Nephron (organoid): ENCODE results near the gene TMOD2.

ENCODE experiments used
- H3K27ac Mint-ChIP-seq, 3 experiments: 2 replicates each; pipeline ENCODE4 v1.8.0; 2020; ENCODE audit warnings: mixed read lengths in 3 of 3, mild to moderate bottlenecking in 2 of 3, moderate library complexity in 1 of 3
- H3K27me3 Mint-ChIP-seq: 2 replicates; pipeline ENCODE4 v1.8.0; 2021; ENCODE audit warnings: low read depth, mild to moderate bottlenecking, moderate library complexity, mixed read lengths
- H3K36me3 Mint-ChIP-seq: 2 replicates; pipeline ENCODE4 v1.8.0; 2020; ENCODE audit warnings: low read depth, mixed read lengths
- H3K4me1 Mint-ChIP-seq: 2 replicates; pipeline ENCODE4 v1.8.0; 2020; ENCODE audit warnings: mixed read lengths
- H3K4me3 Mint-ChIP-seq, 3 experiments: 2 replicates each; pipeline ENCODE4 v1.8.0; 2020; ENCODE audit warnings: mild to moderate bottlenecking in 3 of 3, mixed read lengths in 3 of 3, moderate library complexity in 2 of 3
- H3K9me3 Mint-ChIP-seq: 2 replicates; pipeline ENCODE4 v1.8.0; 2020; ENCODE audit warnings: mixed read lengths
- TF ChIP-seq, protein P1 (sequence below), 3 experiments: fragments of 200-600 bp; sonication (generic); IDR thresholded peaks; one replicate each; pipeline ENCODE4 v1.5.0; 2021; ENCODE audit warnings: antibody characterized with exemption in 3 of 3; ENCODE audit not compliant: unreplicated experiment in 3 of 3

The TMOD2 gene

DNA sequence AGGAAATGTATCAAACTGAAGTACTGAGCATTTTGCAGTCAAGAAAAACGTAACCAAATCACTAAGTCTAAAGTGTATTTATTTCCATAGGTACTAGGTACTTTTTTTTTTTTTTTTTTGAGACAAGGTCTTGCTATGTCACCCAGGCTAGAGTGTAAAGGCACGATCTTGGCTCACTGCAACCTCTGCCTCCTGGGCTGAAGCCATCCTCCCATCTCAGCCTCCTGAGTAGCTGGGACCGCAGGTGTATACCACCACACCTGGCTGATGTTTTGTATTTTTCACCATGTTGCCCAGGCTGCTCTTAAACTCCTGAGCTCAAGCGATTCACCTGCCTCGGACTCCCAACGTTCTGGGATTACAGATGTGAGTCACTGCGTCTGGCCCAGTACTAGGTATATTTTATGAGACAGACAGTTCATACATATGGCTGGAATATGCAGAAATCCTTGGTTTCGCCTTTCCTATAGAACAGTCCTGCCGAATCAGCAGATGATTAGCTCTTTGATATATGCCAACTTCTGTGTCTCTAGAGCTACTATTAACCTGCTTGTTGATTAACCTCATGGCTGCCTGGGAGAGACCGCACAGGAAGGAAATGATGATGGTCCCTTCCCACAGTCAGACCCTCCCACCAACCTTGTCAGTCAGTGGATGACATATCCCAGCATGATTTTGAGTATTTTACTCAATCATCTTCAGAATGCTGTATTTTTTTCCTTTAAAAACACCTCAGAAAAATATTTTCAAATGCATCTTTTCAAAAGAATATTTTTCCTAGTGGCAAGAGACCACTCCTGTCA lies 110.4 kb downstream of the TMOD2 start:
- H3K27me3 Mint-ChIP-seq: no peaks in the 10 kb centered on the region
- H3K27ac Mint-ChIP-seq: no peak overlapping the region
- H3K9me3 Mint-ChIP-seq: no peaks in the 10 kb centered on the region
- peaks cover 38% of the 10 kb centered on the region for H3K36me3 Mint-ChIP-seq
- TF ChIP-seq, protein P1, sequence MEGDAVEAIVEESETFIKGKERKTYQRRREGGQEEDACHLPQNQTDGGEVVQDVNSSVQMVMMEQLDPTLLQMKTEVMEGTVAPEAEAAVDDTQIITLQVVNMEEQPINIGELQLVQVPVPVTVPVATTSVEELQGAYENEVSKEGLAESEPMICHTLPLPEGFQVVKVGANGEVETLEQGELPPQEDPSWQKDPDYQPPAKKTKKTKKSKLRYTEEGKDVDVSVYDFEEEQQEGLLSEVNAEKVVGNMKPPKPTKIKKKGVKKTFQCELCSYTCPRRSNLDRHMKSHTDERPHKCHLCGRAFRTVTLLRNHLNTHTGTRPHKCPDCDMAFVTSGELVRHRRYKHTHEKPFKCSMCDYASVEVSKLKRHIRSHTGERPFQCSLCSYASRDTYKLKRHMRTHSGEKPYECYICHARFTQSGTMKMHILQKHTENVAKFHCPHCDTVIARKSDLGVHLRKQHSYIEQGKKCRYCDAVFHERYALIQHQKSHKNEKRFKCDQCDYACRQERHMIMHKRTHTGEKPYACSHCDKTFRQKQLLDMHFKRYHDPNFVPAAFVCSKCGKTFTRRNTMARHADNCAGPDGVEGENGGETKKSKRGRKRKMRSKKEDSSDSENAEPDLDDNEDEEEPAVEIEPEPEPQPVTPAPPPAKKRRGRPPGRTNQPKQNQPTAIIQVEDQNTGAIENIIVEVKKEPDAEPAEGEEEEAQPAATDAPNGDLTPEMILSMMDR (IDR thresholded peaks at IDR 0.05; ENCODE audit: unreplicated experiment in 3 of 3): no peak
- no peak overlapping the region for H3K4me3 Mint-ChIP-seq
- peaks cover 3% of the 10 kb centered on the region for H3K4me1 Mint-ChIP-seq

DNA sequence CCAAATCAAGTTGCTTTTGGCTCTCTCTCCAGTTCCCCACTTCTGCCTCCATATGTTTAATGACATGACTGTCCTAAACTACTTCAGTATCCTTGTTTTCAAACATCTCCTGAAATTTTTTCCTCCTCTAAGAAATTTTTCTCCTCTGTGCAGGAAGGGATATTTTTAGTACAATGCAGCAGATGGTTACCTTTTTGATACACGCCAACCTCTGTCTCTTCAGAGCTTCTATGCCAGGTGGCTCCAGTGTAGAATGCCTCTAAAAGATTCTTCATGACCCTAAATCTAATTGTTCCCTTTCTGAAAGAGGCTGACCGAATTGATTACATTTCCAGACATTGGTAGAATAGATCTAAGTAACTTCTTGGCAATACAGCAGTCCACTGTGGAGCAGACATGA lies 111.7 kb downstream of the TMOD2 start:
- TF ChIP-seq, protein P1 (IDR thresholded peaks at IDR 0.05; ENCODE audit: unreplicated experiment in 3 of 3): no peak
- Mint-ChIP-seq H3K9me3 (no peaks in the 10 kb centered on the region), H3K4me3 (no peak overlapping the region), H3K27ac (no peak overlapping the region), H3K4me1 (peaks cover 6% of the 10 kb centered on the region), H3K36me3 (peaks cover 45% of the 10 kb centered on the region), H3K27me3 (no peaks in the 10 kb centered on the region)

DNA sequence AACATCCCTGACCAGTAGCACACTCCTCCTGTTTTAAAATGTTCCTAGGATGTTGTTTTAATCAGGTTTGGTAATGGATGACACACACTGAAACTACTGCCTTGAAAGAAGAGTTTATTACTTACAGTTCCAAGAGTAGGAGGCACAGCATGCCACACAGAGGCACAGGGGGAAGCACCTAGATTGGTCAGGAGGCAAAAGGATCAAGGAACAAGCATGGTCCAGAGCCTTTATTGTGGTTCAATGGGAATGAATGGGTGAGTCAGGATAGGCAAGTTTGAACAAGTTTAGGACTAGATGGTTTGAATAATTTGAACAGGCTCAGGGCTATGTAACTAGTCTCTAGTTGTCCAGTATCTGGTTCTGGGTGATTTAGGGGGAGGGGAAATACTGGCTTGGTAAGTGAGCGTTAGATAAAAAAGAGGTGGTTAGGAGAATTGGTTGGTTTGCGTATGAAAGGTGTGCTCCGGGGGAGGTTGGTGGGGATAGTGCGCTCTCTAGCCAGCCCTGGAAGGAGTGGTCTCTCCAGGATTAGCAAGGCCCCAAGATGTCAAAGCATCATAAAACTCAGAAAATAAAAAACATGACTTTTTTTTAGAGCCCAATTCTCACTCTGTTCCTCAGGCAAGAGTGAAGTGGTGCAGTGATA lies 113.1 kb downstream of the TMOD2 start:
- Mint-ChIP-seq H3K4me1 (peaks cover 11% of the 10 kb centered on the region), H3K4me3 (no peak overlapping the region), H3K27ac (no peak overlapping the region), H3K36me3 (peaks cover 49% of the 10 kb centered on the region), H3K27me3 (no peaks in the 10 kb centered on the region), H3K9me3 (no peaks in the 10 kb centered on the region)
- TF ChIP-seq, protein P1 (IDR thresholded peaks at IDR 0.05; ENCODE audit: unreplicated experiment in 3 of 3): no peak

DNA sequence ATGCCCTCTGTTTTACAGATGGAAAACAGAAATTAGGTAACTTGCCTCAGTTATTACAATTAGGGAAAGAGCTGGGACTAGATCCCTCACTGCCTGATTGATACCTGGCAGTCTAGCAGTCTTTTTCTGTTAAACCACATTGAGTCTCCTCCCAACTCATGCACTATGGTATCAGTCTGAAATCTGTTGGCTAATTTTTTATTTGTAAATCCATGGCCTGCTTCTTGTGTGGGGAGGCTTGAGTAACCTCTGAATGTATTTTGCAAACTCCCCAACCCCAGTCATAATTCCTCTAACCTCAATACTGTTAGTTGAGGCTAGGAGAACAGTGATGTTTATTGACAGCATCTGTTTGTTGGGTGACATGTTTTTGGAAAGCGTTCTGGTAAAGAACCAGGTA lies 113.9 kb downstream of the TMOD2 start:
- Mint-ChIP-seq H3K27ac (no peak overlapping the region), H3K9me3 (no peaks in the 10 kb centered on the region)

More for the DNA sequence above, 113.9 kb downstream of the TMOD2 start:
- Mint-ChIP-seq H3K27me3 (no peaks in the 10 kb centered on the region), H3K4me3 (no peak overlapping the region), H3K4me1 (peaks cover 11% of the 10 kb centered on the region), H3K36me3 (peaks cover 48% of the 10 kb centered on the region)
- TF ChIP-seq, protein P1 (IDR thresholded peaks at IDR 0.05; ENCODE audit: unreplicated experiment in 3 of 3): no peak
